Vagina (tissue), 2 donors: ENCODE measurements around the gene ITPKB.

Experiments used
- CTCF ChIP-seq, 3 experiments: fragments of 450-650 bp in 2 of 3; fragments of 200-600 bp in 1 of 3; sonication (generic) in 1 of 3; IDR thresholded peaks; one replicate each; pipeline ENCODE4 v1.5.1; 2017 to 2019; ENCODE audit warnings: antibody characterized with exemption in 3 of 3, mild to moderate bottlenecking in 2 of 3, moderate library complexity in 2 of 3
- POLR2A ChIP-seq, 2 donors: fragments of 450-650 bp; IDR thresholded peaks; one replicate each; pipeline ENCODE4 v1.6.1; 2017; ENCODE audit warnings: antibody characterized with exemption in 2 of 2, mild to moderate bottlenecking in 2 of 2, moderate library complexity in 2 of 2

- no peak for TF ChIP-seq POLR2A (IDR thresholded peaks at IDR 0.05)
- TF ChIP-seq CTCF (IDR thresholded peaks at IDR 0.05), result no peak
Measured at GRCh38 chr1:226632169-226632879, 106.8 kb downstream of the ITPKB start.
